GM23338 (cell line): Measurements from ENCODE around the gene GNLY. TPM values are rescaled to one million over a fixed set of nuclear protein-coding genes. Genes with fewer than 3 reads are reported as not detected.
A peak's percentile ranks its signal among the peaks of the same experiment; 100 is the strongest.

Experiments used
- ATAC-seq: fragments of 200-7000 bp; cut with Tn5 transposase; 3 replicates; pipeline ENCODE4 v1.9.1; 2020
- DNase-seq: peaks from one replicate; pipeline ENCODE4 v3.0.0-alpha.2; 2015; ENCODE audit warnings: low spot score
- H2AFZ ChIP-seq: fragments of 200-600 bp; sonication (generic); 2 replicates; pipeline ENCODE4 v1.8.0; 2016; ENCODE audit warnings: antibody characterized with exemption, mild to moderate bottlenecking, moderate library complexity
- H3F3A ChIP-seq: fragments of 200-600 bp; sonication (generic); replicated peaks from 2 replicates; pipeline ENCODE4 v1.8.0; 2017; ENCODE audit warnings: antibody characterized with exemption, mixed run types, low read depth
- H3K27ac ChIP-seq: fragments of 200-600 bp; sonication (generic); 2 replicates; pipeline ENCODE4 v1.6.1; 2016; ENCODE audit warnings: low read depth
- H3K27me3 ChIP-seq: fragments of 200-600 bp; sonication (generic); 2 replicates; pipeline ENCODE4 v1.8.0; 2016; ENCODE audit warnings: mild to moderate bottlenecking, mixed run types, moderate library complexity; ENCODE audit not compliant: insufficient read depth
- H3K36me3 ChIP-seq: fragments of 200-600 bp; sonication (generic); 2 replicates; pipeline ENCODE4 v1.8.0; 2016; ENCODE audit warnings: mild to moderate bottlenecking; ENCODE audit not compliant: insufficient read depth
- H3K4me1 ChIP-seq: fragments of 200-600 bp; sonication (generic); 2 replicates; pipeline ENCODE4 v1.8.0; 2016; ENCODE audit warnings: mild to moderate bottlenecking, moderate library complexity; ENCODE audit not compliant: insufficient read depth
- H3K4me2 ChIP-seq: fragments of 200-600 bp; sonication (generic); 2 replicates; pipeline ENCODE4 v1.7.1; 2017; ENCODE audit warnings: mixed run types
- H3K4me3 ChIP-seq: fragments of 200-600 bp; sonication (generic); 2 replicates; pipeline ENCODE4 v1.6.1; 2016; ENCODE audit warnings: mixed run types
- H3K79me2 ChIP-seq: fragments of 200-600 bp; sonication (generic); replicated peaks from 2 replicates; pipeline ENCODE4 v1.8.0; 2017; ENCODE audit warnings: mild to moderate bottlenecking; ENCODE audit not compliant: insufficient read depth
- H3K9me2 ChIP-seq: fragments of 200-600 bp; sonication (generic); 2 replicates; pipeline ENCODE4 v1.8.0; 2017; ENCODE audit not compliant: insufficient read depth
- H4K20me1 ChIP-seq: fragments of 200-600 bp; sonication (generic); replicated peaks from 2 replicates; pipeline ENCODE4 v1.8.0; 2017; ENCODE audit warnings: mild to moderate bottlenecking; ENCODE audit not compliant: insufficient read depth
- H3K27ac Mint-ChIP-seq: 2 replicates; pipeline ENCODE4 v1.8.0; 2020; ENCODE audit warnings: inconsistent platforms, mild to moderate bottlenecking, moderate library complexity, mixed read lengths
- H3K27me3 Mint-ChIP-seq: 3 replicates; pipeline ENCODE4 v1.8.0; 2022; ENCODE audit warnings: low read depth, mild to moderate bottlenecking, moderate library complexity, mixed read lengths, inconsistent platforms; ENCODE audit not compliant: insufficient read depth, poor library complexity
- H3K36me3 Mint-ChIP-seq: 3 replicates; pipeline ENCODE4 v1.8.0; 2021; ENCODE audit warnings: low read depth, mild to moderate bottlenecking, inconsistent platforms, moderate library complexity, mixed read lengths
- H3K4me1 Mint-ChIP-seq: 3 replicates; pipeline ENCODE4 v1.8.0; 2020; ENCODE audit warnings: mild to moderate bottlenecking, inconsistent platforms, mixed read lengths
- H3K4me3 Mint-ChIP-seq: 3 replicates; pipeline ENCODE4 v1.8.0; 2021; ENCODE audit warnings: moderate library complexity, mild to moderate bottlenecking, inconsistent platforms, mixed read lengths
- H3K9me3 Mint-ChIP-seq: 3 replicates; pipeline ENCODE4 v1.8.0; 2020; ENCODE audit warnings: moderate library complexity, mild to moderate bottlenecking, inconsistent platforms, mixed read lengths
- CREB1 ChIP-seq: fragments of 250-450 bp; sonication (Bioruptor Pico); IDR thresholded peaks from 2 replicates; pipeline ENCODE4 v1.5.0; 2020; ENCODE audit warnings: low read depth, mild to moderate bottlenecking, moderate library complexity
- EZH2 ChIP-seq: fragments of 200-600 bp; sonication (generic); IDR thresholded peaks from one replicate; pipeline ENCODE4 v1.8.0; 2017; ENCODE audit warnings: antibody characterized with exemption, mild to moderate bottlenecking, low read depth; ENCODE audit not compliant: unreplicated experiment
- EZH2phosphoT487 ChIP-seq: fragments of 200-600 bp; sonication (generic); IDR thresholded peaks from one replicate; pipeline ENCODE4 v1.8.1; 2018; ENCODE audit warnings: antibody characterized with exemption; ENCODE audit not compliant: unreplicated experiment
- JUNB ChIP-seq: IDR thresholded peaks from one replicate; pipeline ENCODE4 v1.6.1; 2016; ENCODE audit warnings: antibody characterized with exemption; ENCODE audit not compliant: unreplicated experiment
- POLR2AphosphoS5 ChIP-seq: IDR thresholded peaks from 2 replicates; pipeline ENCODE4 v1.6.1; 2016; ENCODE audit warnings: antibody characterized with exemption, low read depth
- STAT1 ChIP-seq: IDR thresholded peaks from one replicate; pipeline ENCODE4 v1.6.1; 2016; ENCODE audit warnings: antibody characterized with exemption; ENCODE audit not compliant: unreplicated experiment
- ZNF114 ChIP-seq: fragments of 250-450 bp; sonication (Bioruptor Pico); IDR thresholded peaks from 2 replicates; pipeline ENCODE4 v1.5.0; 2020; ENCODE audit warnings: mild to moderate bottlenecking, moderate library complexity
- ZNF331 ChIP-seq: fragments of 250-450 bp; sonication (Bioruptor Pico); IDR thresholded peaks from 2 replicates; pipeline ENCODE4 v1.5.0; 2020; ENCODE audit warnings: low read depth, mild to moderate bottlenecking, moderate library complexity
- polyA plus RNA-seq: library from polyadenylated mRNA; unstranded; fragments of >200 nt; fragmentation: Nextera tagmentation; extraction: Ambion mirVana; gene quantifications from 2 replicates; pipeline ENCODE4 v1.2.1, GENCODE V29; 2016
- total RNA-seq: library from RNA; depleted of rRNA; stranded (reverse); fragments of >200 nt; shearing (Covaris generic); gene quantifications from 2 replicates; pipeline ENCODE4 v1.2.3, GENCODE V29; 2014
- TF ChIP-seq, protein P1 (sequence below), 2 experiments: fragments of 200-600 bp in 1 of 2; sonication (generic) in 1 of 2; conservative IDR thresholded peaks; 2 replicates each; pipeline versions ENCODE4 v1.5.1 to v1.6.1; 2016 to 2017; ENCODE audit warnings: antibody characterized with exemption in 2 of 2, low read depth in 2 of 2, mild to moderate bottlenecking in 2 of 2, moderate library complexity in 1 of 2
- TF ChIP-seq, protein P2 (sequence below): fragments of 250-450 bp; sonication (Bioruptor Pico); IDR thresholded peaks from 2 replicates; pipeline ENCODE4 v1.5.0; 2020; ENCODE audit warnings: mild to moderate bottlenecking, moderate library complexity

Gene GNLY
- total and polyA plus RNA-seq, 2 experiments from 2014 or later: not detected

GRCh38 chr2:85744055-85744454 lies 49.9 kb downstream of the GNLY start:
- Histone ChIP-seq H3K4me3 (no peak overlapping the region), H3K79me2 (no peaks in the 10 kb centered on the region), H4K20me1 (no peaks in the 10 kb centered on the region), H3K27me3 (no peaks in the 10 kb centered on the region), H3K4me1 (peaks cover 7% of the 10 kb centered on the region; the same call in 1 of the 2 replicates), H3K27ac (no peak overlapping the region), H3K9me2 (no peaks in the 10 kb centered on the region), H3F3A (no peaks in the 10 kb centered on the region), H2AFZ (no peak overlapping the region), H3K4me2 (no peak overlapping the region), H3K36me3 (no peaks in the 10 kb centered on the region)
- DNase-seq: no peak
- H3K4me3 Mint-ChIP-seq: no peak overlapping the region
- H3K4me1 Mint-ChIP-seq: peaks cover 24% of the 10 kb centered on the region
- peaks cover 28% of the 10 kb centered on the region for H3K27me3 Mint-ChIP-seq
- no peak for TF ChIP-seq POLR2AphosphoS5
- TF ChIP-seq EZH2: no peak
- TF ChIP-seq ZNF331 (CRISPR knock-in tag): no peak
- no peak for TF ChIP-seq STAT1
- TF ChIP-seq ZNF114 (CRISPR knock-in tag): no peak
- H3K36me3 Mint-ChIP-seq: no peaks in the 10 kb centered on the region; the same call in 2 of the 3 replicates
- ATAC-seq: no peak
- no peak overlapping the region for H3K27ac Mint-ChIP-seq
- H3K9me3 Mint-ChIP-seq: no peaks in the 10 kb centered on the region

DNA sequence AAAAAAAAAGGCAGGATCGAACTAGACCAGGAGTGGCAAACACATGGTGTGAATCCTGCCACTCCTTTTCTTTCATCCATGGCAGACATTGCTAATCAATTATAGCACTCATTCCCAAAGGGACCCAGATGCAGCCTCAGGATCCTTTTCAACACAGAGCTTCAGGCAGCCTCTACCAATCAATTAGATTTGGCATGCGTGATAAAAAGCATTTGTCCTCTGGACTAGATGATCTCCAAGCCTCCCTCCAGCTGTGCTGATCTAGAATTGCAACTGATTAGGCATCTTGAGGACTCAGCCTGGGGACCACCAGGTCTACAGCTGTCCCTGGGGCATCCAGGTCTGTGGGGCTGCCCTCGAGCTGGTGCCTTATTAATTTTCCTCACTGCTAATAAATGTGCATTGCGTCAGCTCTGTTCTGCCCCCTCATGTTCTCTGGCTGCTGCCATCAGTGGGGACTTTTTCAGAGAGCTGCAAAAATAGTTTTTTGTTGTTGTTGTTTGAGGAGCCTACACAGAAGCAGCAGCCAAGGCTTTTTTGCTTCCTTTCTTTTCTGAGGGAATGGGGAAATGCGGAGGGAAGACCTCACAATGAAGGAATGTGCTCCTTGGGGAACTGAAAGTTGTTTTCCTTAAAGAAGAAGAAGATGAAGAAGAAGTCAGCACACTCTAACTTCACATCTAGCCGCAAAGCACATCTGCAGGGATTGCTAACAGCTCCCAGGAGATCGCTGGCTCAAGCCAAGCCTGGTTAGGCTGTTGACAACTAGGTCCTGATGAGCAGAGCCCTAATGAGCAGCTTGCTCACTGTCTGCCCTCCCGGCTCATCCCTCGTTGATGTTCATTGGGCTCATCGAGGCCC lies 50.8 kb downstream of the GNLY start:
- H2AFZ ChIP-seq: peak overlapping the region; percentile 65; the same call in 1 of the 2 replicates
- no peaks in the 10 kb centered on the region for H3F3A ChIP-seq
- ATAC-seq (no peak), DNase-seq (no peak)
- no peaks in the 10 kb centered on the region for H3K27me3 ChIP-seq
- Mint-ChIP-seq H3K27me3 (peaks cover 28% of the 10 kb centered on the region), H3K9me3 (no peaks in the 10 kb centered on the region), H3K4me3 (no peak overlapping the region), H3K36me3 (no peaks in the 10 kb centered on the region; the same call in 2 of the 3 replicates), H3K27ac (no peak overlapping the region), H3K4me1 (peaks cover 26% of the 10 kb centered on the region)
- H3K4me2 ChIP-seq: no peak overlapping the region
- H3K79me2 ChIP-seq: no peaks in the 10 kb centered on the region
- no peaks in the 10 kb centered on the region for H4K20me1 ChIP-seq
- no peak overlapping the region for H3K4me3 ChIP-seq
- H3K36me3 ChIP-seq: no peaks in the 10 kb centered on the region
- no peak overlapping the region for H3K27ac ChIP-seq
- no peaks in the 10 kb centered on the region for H3K9me2 ChIP-seq
- H3K4me1 ChIP-seq: peaks cover 7% of the 10 kb centered on the region; the same call in 1 of the 2 replicates
- TF ChIP-seq, protein P1, sequence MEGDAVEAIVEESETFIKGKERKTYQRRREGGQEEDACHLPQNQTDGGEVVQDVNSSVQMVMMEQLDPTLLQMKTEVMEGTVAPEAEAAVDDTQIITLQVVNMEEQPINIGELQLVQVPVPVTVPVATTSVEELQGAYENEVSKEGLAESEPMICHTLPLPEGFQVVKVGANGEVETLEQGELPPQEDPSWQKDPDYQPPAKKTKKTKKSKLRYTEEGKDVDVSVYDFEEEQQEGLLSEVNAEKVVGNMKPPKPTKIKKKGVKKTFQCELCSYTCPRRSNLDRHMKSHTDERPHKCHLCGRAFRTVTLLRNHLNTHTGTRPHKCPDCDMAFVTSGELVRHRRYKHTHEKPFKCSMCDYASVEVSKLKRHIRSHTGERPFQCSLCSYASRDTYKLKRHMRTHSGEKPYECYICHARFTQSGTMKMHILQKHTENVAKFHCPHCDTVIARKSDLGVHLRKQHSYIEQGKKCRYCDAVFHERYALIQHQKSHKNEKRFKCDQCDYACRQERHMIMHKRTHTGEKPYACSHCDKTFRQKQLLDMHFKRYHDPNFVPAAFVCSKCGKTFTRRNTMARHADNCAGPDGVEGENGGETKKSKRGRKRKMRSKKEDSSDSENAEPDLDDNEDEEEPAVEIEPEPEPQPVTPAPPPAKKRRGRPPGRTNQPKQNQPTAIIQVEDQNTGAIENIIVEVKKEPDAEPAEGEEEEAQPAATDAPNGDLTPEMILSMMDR (conservative IDR thresholded peaks at IDR 0.05; ENCODE audit: low read depth in 2 of 2): no peak
- TF ChIP-seq ZNF331 (CRISPR knock-in tag) (no peak), ZNF114 (CRISPR knock-in tag) (no peak), CREB1 (CRISPR knock-in tag) (no peak), JUNB (no peak), EZH2phosphoT487 (no peak), STAT1 (no peak)
- TF ChIP-seq, protein P2, sequence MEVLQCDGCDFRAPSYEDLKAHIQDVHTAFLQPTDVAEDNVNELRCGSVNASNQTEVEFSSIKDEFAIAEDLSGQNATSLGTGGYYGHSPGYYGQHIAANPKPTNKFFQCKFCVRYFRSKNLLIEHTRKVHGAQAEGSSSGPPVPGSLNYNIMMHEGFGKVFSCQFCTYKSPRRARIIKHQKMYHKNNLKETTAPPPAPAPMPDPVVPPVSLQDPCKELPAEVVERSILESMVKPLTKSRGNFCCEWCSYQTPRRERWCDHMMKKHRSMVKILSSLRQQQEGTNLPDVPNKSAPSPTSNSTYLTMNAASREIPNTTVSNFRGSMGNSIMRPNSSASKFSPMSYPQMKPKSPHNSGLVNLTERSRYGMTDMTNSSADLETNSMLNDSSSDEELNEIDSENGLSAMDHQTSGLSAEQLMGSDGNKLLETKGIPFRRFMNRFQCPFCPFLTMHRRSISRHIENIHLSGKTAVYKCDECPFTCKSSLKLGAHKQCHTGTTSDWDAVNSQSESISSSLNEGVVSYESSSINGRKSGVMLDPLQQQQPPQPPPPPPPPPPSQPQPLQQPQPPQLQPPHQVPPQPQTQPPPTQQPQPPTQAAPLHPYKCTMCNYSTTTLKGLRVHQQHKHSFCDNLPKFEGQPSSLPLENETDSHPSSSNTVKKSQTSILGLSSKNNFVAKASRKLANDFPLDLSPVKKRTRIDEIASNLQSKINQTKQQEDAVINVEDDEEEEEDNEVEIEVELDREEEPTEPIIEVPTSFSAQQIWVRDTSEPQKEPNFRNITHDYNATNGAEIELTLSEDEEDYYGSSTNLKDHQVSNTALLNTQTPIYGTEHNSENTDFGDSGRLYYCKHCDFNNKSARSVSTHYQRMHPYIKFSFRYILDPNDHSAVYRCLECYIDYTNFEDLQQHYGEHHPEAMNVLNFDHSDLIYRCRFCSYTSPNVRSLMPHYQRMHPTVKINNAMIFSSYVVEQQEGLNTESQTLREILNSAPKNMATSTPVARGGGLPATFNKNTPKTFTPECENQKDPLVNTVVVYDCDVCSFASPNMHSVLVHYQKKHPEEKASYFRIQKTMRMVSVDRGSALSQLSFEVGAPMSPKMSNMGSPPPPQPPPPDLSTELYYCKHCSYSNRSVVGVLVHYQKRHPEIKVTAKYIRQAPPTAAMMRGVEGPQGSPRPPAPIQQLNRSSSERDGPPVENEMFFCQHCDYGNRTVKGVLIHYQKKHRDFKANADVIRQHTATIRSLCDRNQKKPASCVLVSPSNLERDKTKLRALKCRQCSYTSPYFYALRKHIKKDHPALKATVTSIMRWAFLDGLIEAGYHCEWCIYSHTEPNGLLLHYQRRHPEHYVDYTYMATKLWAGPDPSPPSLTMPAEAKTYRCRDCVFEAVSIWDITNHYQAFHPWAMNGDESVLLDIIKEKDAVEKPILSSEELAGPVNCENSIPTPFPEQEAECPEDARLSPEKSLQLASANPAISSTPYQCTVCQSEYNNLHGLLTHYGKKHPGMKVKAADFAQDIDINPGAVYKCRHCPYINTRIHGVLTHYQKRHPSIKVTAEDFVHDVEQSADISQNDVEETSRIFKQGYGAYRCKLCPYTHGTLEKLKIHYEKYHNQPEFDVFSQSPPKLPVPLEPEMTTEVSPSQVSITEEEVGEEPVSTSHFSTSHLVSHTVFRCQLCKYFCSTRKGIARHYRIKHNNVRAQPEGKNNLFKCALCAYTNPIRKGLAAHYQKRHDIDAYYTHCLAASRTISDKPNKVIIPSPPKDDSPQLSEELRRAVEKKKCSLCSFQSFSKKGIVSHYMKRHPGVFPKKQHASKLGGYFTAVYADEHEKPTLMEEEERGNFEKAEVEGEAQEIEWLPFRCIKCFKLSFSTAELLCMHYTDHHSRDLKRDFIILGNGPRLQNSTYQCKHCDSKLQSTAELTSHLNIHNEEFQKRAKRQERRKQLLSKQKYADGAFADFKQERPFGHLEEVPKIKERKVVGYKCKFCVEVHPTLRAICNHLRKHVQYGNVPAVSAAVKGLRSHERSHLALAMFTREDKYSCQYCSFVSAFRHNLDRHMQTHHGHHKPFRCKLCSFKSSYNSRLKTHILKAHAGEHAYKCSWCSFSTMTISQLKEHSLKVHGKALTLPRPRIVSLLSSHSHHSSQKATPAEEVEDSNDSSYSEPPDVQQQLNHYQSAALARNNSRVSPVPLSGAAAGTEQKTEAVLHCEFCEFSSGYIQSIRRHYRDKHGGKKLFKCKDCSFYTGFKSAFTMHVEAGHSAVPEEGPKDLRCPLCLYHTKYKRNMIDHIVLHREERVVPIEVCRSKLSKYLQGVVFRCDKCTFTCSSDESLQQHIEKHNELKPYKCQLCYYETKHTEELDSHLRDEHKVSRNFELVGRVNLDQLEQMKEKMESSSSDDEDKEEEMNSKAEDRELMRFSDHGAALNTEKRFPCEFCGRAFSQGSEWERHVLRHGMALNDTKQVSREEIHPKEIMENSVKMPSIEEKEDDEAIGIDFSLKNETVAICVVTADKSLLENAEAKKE: no peak
